OCI-LY1 (cell line): Measurements from ENCODE around the gene AWAT1.
A peak's percentile ranks its signal among the peaks of the same experiment; 100 is the strongest.

ENCODE experiments used
- H2AFZ ChIP-seq: fragments of 200-600 bp; sonication (generic), shearing (Covaris generic); 2 replicates; pipeline ENCODE4 v1.6.0; 2014; ENCODE audit warnings: antibody characterized with exemption, mild to moderate bottlenecking, low read length
- H3F3A ChIP-seq: fragments of 200-600 bp; sonication (generic), shearing (Covaris generic); 2 replicates; pipeline ENCODE4 v1.6.0; 2014; ENCODE audit warnings: mild to moderate bottlenecking, antibody characterized with exemption, low read length, moderate library complexity; ENCODE audit not compliant: insufficient read depth
- H3K27ac ChIP-seq: fragments of 200-600 bp; sonication (generic); 2 replicates; pipeline ENCODE4 v1.5.1; 2014; ENCODE audit warnings: low read length, mixed run types, mild to moderate bottlenecking, low read depth; ENCODE audit not compliant: poor library complexity, severe bottlenecking
- H3K27me3 ChIP-seq: fragments of 200-600 bp; sonication (generic); 2 replicates; pipeline ENCODE4 v1.6.0; 2014; ENCODE audit warnings: antibody characterized with exemption, mild to moderate bottlenecking, low read length, moderate library complexity; ENCODE audit not compliant: insufficient read depth
- H3K36me3 ChIP-seq: fragments of 200-600 bp; sonication (generic); 2 replicates; pipeline ENCODE4 v1.6.1; 2014; ENCODE audit warnings: mild to moderate bottlenecking, antibody characterized with exemption, low read length, moderate library complexity, mixed read lengths; ENCODE audit not compliant: insufficient read depth
- H3K4me1 ChIP-seq: fragments of 200-600 bp; sonication (generic); 2 replicates; pipeline ENCODE4 v1.5.1; 2014; ENCODE audit warnings: mild to moderate bottlenecking, low read length, moderate library complexity; ENCODE audit not compliant: insufficient read depth, severe bottlenecking
- H3K4me2 ChIP-seq: fragments of 200-600 bp; sonication (generic), shearing (Covaris generic); 2 replicates; pipeline ENCODE4 v1.6.1; 2014; ENCODE audit warnings: low read length
- H3K4me3 ChIP-seq: fragments of 200-600 bp; sonication (generic); 2 replicates; pipeline ENCODE4 v1.5.1; 2014; ENCODE audit warnings: low read length, low read depth, mild to moderate bottlenecking, mixed read lengths; ENCODE audit not compliant: poor library complexity, severe bottlenecking
- H3K79me2 ChIP-seq: fragments of 200-600 bp; shearing (Covaris generic); 2 replicates; pipeline ENCODE4 v1.6.1; 2016; ENCODE audit warnings: mixed run types, low read length, mixed read lengths; ENCODE audit not compliant: insufficient read depth
- H3K9ac ChIP-seq: fragments of 200-600 bp; sonication (generic), shearing (Covaris generic); 2 replicates; pipeline ENCODE4 v1.6.1; 2014; ENCODE audit warnings: mild to moderate bottlenecking, low read length, mixed read lengths
- H3K9me2 ChIP-seq: fragments of 200-600 bp; sonication (generic), shearing (Covaris generic); 2 replicates; pipeline ENCODE4 v1.6.1; 2014; ENCODE audit warnings: low read depth, mild to moderate bottlenecking, low read length, mixed read lengths
- H3K9me3 ChIP-seq: fragments of 200-600 bp; shearing (Covaris generic); 2 replicates; pipeline ENCODE4 v1.6.1; 2014; ENCODE audit warnings: low read length, mixed read lengths
- H4K20me1 ChIP-seq: fragments of 200-600 bp; sonication (generic), shearing (Covaris generic); 2 replicates; pipeline ENCODE4 v1.6.0; 2016; ENCODE audit warnings: mild to moderate bottlenecking, low read length; ENCODE audit not compliant: insufficient read depth
- CTCF ChIP-seq: fragments of 200-600 bp; sonication (generic), shearing (Covaris generic); IDR thresholded peaks from 2 replicates; pipeline ENCODE4 v1.5.1; 2017; ENCODE audit warnings: mild to moderate bottlenecking, antibody characterized with exemption, low read length, moderate library complexity, mixed read lengths
- EZH2 ChIP-seq: fragments of 200-600 bp; sonication (generic), shearing (Covaris generic); IDR thresholded peaks from 2 replicates; pipeline ENCODE4 v1.8.0; 2017; ENCODE audit warnings: borderline replicate concordance, mixed run types, mild to moderate bottlenecking, antibody characterized with exemption, low read length, moderate library complexity, mixed read lengths

AWAT1 gene

GRCh38 chrX:70280573-70280972 lies 46.1 kb downstream of the AWAT1 start:
- 0 out of 2 replicates have a peak, but pooled peaks cover 3% of the 10 kb centered on the region for H3K36me3 ChIP-seq
- no peaks in the 10 kb centered on the region for H3K79me2 ChIP-seq
- no peaks in the 10 kb centered on the region for H3K9me2 ChIP-seq
- no peak overlapping the region for H3K27ac ChIP-seq
- no peaks in the 10 kb centered on the region for H3K4me1 ChIP-seq
- H3K27me3 ChIP-seq = no peaks in the 10 kb centered on the region
- H2AFZ ChIP-seq = no peak overlapping the region
- H3K4me2 ChIP-seq = no peak overlapping the region
- H4K20me1 ChIP-seq = no peaks in the 10 kb centered on the region
- TF ChIP-seq EZH2 (no peak), CTCF (no peak)
- no peak overlapping the region for H3K4me3 ChIP-seq
- no peak overlapping the region for H3K9ac ChIP-seq
- H3K9me3 ChIP-seq = no peaks in the 10 kb centered on the region
- H3F3A ChIP-seq = no peaks in the 10 kb centered on the region

- Histone ChIP-seq H2AFZ (no peak within 1 kb of the TSS), H3K79me2 (no peaks in the 10 kb centered on the region), H3K36me3 (0 out of 2 replicates have a peak, but pooled peaks cover 3% of the 10 kb centered on the region), H3K27ac (no peak within 1 kb of the TSS), H3K9me2 (no peaks in the 10 kb centered on the region), H4K20me1 (no peaks in the 10 kb centered on the region), H3K9ac (no peak within 1 kb of the TSS), H3K27me3 (no peaks in the 10 kb centered on the region), H3F3A (no peaks in the 10 kb centered on the region), H3K4me1 (no peaks in the 10 kb centered on the region), H3K9me3 (no peaks in the 10 kb centered on the region), H3K4me3 (no peak within 1 kb of the TSS), H3K4me2 (no peak within 1 kb of the TSS)
- TF ChIP-seq CTCF = no peak
These were observed 47.5 kb downstream of the AWAT1 start, which contains the start of gene RAB41 for GRCh38 chrX:70281951-70282350. TSS of gene RAB41 (plus strand) at chrX:70282172. CDS start at chrX:70282218, 46 bp downstream.

GRCh38 chrX:70289168-70289792 lies 54.8 kb downstream of the AWAT1 start:
- Histone ChIP-seq H3K9me2 (no peaks in the 10 kb centered on the region), H4K20me1 (no peaks in the 10 kb centered on the region), H3K36me3 (peaks cover 27% of the 10 kb centered on the region), H2AFZ (no peak overlapping the region), H3F3A (no peaks in the 10 kb centered on the region), H3K79me2 (peaks cover 19% of the 10 kb centered on the region), H3K9ac (peak overlapping the region; percentile 87), H3K9me3 (no peaks in the 10 kb centered on the region), H3K4me1 (peaks cover 28% of the 10 kb centered on the region), H3K4me3 (peak overlapping the region; percentile 94), H3K27ac (no peak overlapping the region), H3K27me3 (no peaks in the 10 kb centered on the region), H3K4me2 (peak overlapping the region; percentile 85)
- TF ChIP-seq EZH2 = no peak
- TF ChIP-seq CTCF = no peak
